ENCODE data around the gene MEF2C. TPM values are rescaled to one million over a fixed set of nuclear protein-coding genes. Genes with fewer than 3 reads are reported as not detected.

Gene MEF2C
- total RNA-seq, 2 donors from 2014 or later: 7.0 to 23.7 TPM

GRCh38 chr5:88854769-88855168 lies 28.2 kb downstream of the MEF2C start:
- TF ChIP-seq POLR2A (IDR thresholded peaks at IDR 0.05): no peak
- no peak for TF ChIP-seq CTCF (IDR thresholded peaks at IDR 0.05)
- intact Hi-C loops (cut with DNase I): no loop called here
- Histone ChIP-seq H3K4me3 (no peak overlapping the region), H3K36me3 (replicated peaks in 1 of 2; ENCODE audit: insufficient read depth in 1 of 2, low read depth in 2 of 2) (no peaks in the 10 kb centered on the region), H3K27ac (no peak overlapping the region), H3K4me1 (no peaks in the 10 kb centered on the region), H3K27me3 (no peaks in the 10 kb centered on the region), H3K9me3 (no peaks in the 10 kb centered on the region)
- WGBS, 2 donors: 67 to 80% methylated on average over 2 of the region's 2 CpGs
- DNase-seq (no peak), ATAC-seq (no peak)

GRCh38 chr5:88847420-88847819 lies 35.6 kb downstream of the MEF2C start:
- no peaks in the 10 kb centered on the region for H3K27me3 ChIP-seq
- no peaks in the 10 kb centered on the region for H3K9me3 ChIP-seq
- no peak for TF ChIP-seq POLR2A (IDR thresholded peaks at IDR 0.05)
- TF ChIP-seq CTCF (IDR thresholded peaks at IDR 0.05): no peak
- DNase-seq (no peak), ATAC-seq (no peak)
- no peaks in the 10 kb centered on the region for H3K36me3 ChIP-seq (replicated peaks in 1 of 2; ENCODE audit: insufficient read depth in 1 of 2, low read depth in 2 of 2)
- whole genome bisulfite sequencing, 2 donors: 13% methylated on average over 1 of the region's 1 CpG
- intact Hi-C loops (cut with DNase I): no loop called here
- no peak overlapping the region for H3K27ac ChIP-seq
- H3K4me3 ChIP-seq: no peak overlapping the region
- H3K4me1 ChIP-seq: no peaks in the 10 kb centered on the region

- no peaks in the 10 kb centered on the region for H3K27me3 ChIP-seq
- H3K36me3 ChIP-seq (replicated peaks in 1 of 2; ENCODE audit: insufficient read depth in 1 of 2, low read depth in 2 of 2): no peaks in the 10 kb centered on the region
- intact Hi-C loops (cut with DNase I): no loop called here
- WGBS, 2 donors: 80 to 88% methylated on average over 1 of the region's 1 CpG
- no peak overlapping the region for H3K4me3 ChIP-seq
- ATAC-seq: no peak
- no peaks in the 10 kb centered on the region for H3K4me1 ChIP-seq
- no peak for DNase-seq
- TF ChIP-seq POLR2A (IDR thresholded peaks at IDR 0.05): no peak
- no peak for TF ChIP-seq CTCF (IDR thresholded peaks at IDR 0.05)
- H3K27ac ChIP-seq: no peak overlapping the region
- no peaks in the 10 kb centered on the region for H3K9me3 ChIP-seq
Measured at GRCh38 chr5:88846434-88846833, 36.5 kb downstream of the MEF2C start.

DNA sequence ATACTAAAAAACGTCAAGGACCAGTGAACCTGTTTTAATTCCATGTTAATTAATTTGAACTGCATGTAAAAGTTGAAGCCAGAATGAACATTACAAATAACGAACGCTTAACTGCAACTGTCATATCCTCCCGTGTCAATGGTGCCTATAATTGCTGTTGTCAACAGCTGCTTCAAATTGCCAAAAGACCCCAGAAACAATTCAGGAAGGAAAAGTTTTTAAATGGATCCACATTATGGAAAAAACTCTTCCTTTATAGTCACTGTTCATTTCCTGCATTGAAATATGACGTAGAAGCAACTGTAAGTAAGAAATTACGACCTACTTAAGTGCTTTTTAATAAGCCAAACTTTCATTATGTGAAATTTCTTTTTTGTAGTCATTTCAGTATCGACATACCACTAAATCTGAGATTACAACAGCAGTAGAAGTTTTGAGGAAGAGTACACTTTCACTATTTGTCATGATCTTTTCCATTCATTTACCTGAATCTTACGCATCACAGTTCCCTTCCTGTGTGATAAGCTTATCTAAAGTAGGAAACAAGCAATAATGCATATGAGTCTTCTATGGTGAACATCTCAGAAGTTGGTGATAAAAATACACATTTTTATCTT lies 37.8 kb downstream of the MEF2C start:
- no peaks in the 10 kb centered on the region for H3K36me3 ChIP-seq (replicated peaks in 1 of 2; ENCODE audit: insufficient read depth in 1 of 2, low read depth in 2 of 2)
- WGBS, 2 donors: 64 to 78% methylated on average over 8 of the region's 8 CpGs
- no peak overlapping the region for H3K4me3 ChIP-seq
- H3K27me3 ChIP-seq: no peaks in the 10 kb centered on the region
- intact Hi-C loops (cut with DNase I): no loop called here
- ATAC-seq (no peak), DNase-seq (no peak)
- no peaks in the 10 kb centered on the region for H3K9me3 ChIP-seq
- no peaks in the 10 kb centered on the region for H3K4me1 ChIP-seq
- TF ChIP-seq POLR2A (IDR thresholded peaks at IDR 0.05) (no peak), CTCF (IDR thresholded peaks at IDR 0.05) (no peak)
- no peak overlapping the region for H3K27ac ChIP-seq

DNA sequence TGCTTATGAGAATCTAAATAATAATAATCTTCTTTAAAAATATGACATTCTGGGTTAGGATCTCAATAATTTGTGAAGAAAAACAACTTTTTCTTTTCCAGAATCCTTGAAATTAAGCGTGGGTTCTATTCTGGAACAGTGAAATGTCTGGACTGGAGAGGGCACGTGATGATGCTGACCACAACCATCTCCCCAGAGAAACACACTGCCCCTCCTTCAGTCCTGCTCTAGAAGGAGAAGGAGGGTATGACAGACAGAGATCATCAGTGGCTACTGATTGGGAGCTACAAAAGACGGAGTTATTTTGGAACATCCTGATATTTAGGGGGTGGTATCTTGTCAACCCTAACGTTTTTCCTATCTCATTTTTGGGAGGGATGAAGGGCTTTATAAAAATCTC lies 40.2 kb downstream of the MEF2C start:
- no peaks in the 10 kb centered on the region for H3K27me3 ChIP-seq
- no peak for TF ChIP-seq CTCF (IDR thresholded peaks at IDR 0.05)
- no peak for TF ChIP-seq POLR2A (IDR thresholded peaks at IDR 0.05)
- DNase-seq (no peak), ATAC-seq (no peak)
- H3K4me1 ChIP-seq: no peaks in the 10 kb centered on the region
- no peaks in the 10 kb centered on the region for H3K36me3 ChIP-seq (replicated peaks in 1 of 2; ENCODE audit: insufficient read depth in 1 of 2, low read depth in 2 of 2)
- WGBS, 2 donors: 60 to 70% methylated on average over 4 of the region's 4 CpGs
- no peak overlapping the region for H3K4me3 ChIP-seq
- H3K27ac ChIP-seq: no peak overlapping the region
- no peaks in the 10 kb centered on the region for H3K9me3 ChIP-seq
- intact Hi-C loops (cut with DNase I): no loop called here
